HEK293 (cell line): ENCODE measurements around the gene UBAP2L.

ENCODE experiments used
- AEBP2 ChIP-seq: fragments of 450-650 bp; formaldehyde crosslinking; IDR thresholded peaks from 2 replicates; pipeline ENCODE4 v1.5.1; 2016; ENCODE audit warnings: missing biosample characterization, missing genetic modification characterization, borderline replicate concordance
- KLF9 ChIP-seq: fragments of 450-650 bp; formaldehyde crosslinking; IDR thresholded peaks from 2 replicates; pipeline ENCODE4 v1.5.1; 2016; ENCODE audit warnings: missing biosample characterization, missing genetic modification characterization, low read depth
- PBX3 ChIP-seq: sonication (generic); formaldehyde crosslinking; IDR thresholded peaks from 2 replicates; pipeline ENCODE4 v1.8.1; 2022; ENCODE audit warnings: mild to moderate bottlenecking, moderate library complexity, missing genetic modification reagents
- PRDM1 ChIP-seq: fragments of 450-650 bp; formaldehyde crosslinking; IDR thresholded peaks from 2 replicates; pipeline ENCODE4; 2016; ENCODE audit warnings: missing biosample characterization, missing genetic modification characterization
- SCRT1 ChIP-seq: fragments of 450-650 bp; formaldehyde crosslinking; IDR thresholded peaks from 2 replicates; pipeline ENCODE4 v1.5.1; 2016; ENCODE audit warnings: missing biosample characterization, missing genetic modification characterization, borderline replicate concordance
- SP3 ChIP-seq: fragments of 450-650 bp; formaldehyde crosslinking; IDR thresholded peaks from 2 replicates; pipeline ENCODE4 v1.5.1; 2016; ENCODE audit warnings: missing biosample characterization, missing genetic modification characterization
- WT1 ChIP-seq: fragments of 450-650 bp; formaldehyde crosslinking; IDR thresholded peaks from 2 replicates; pipeline ENCODE4 v1.5.1; 2016; ENCODE audit warnings: missing biosample characterization, missing genetic modification characterization
- ZBTB7A ChIP-seq: fragments of 450-650 bp; formaldehyde crosslinking; IDR thresholded peaks from 2 replicates; pipeline ENCODE4 v1.5.1; 2016; ENCODE audit warnings: low read depth, missing biosample characterization, missing genetic modification characterization
- ZNF114 ChIP-seq: fragments of 450-650 bp; formaldehyde crosslinking; IDR thresholded peaks from 2 replicates; pipeline ENCODE4 v1.5.0; 2017; ENCODE audit warnings: missing biosample characterization, missing genetic modification characterization
- ZNF140 ChIP-seq: fragments of 450-650 bp; formaldehyde crosslinking; IDR thresholded peaks from 2 replicates; pipeline ENCODE4 v1.5.1; 2016; ENCODE audit warnings: missing biosample characterization, missing genetic modification characterization
- ZNF175 ChIP-seq: fragments of 450-650 bp; formaldehyde crosslinking; IDR thresholded peaks from 2 replicates; pipeline ENCODE4 v1.5.1; 2016; ENCODE audit warnings: missing biosample characterization, missing genetic modification characterization
- ZNF280D ChIP-seq: fragments of 450-650 bp; formaldehyde crosslinking; IDR thresholded peaks from 2 replicates; pipeline ENCODE4 v1.5.1; 2016; ENCODE audit warnings: missing biosample characterization, missing genetic modification characterization
- ZNF292 ChIP-seq: fragments of 450-650 bp; formaldehyde crosslinking; IDR thresholded peaks from 2 replicates; pipeline ENCODE4 v1.5.1; 2016; ENCODE audit warnings: low read depth, missing biosample characterization, missing genetic modification characterization, borderline replicate concordance
- ZNF623 ChIP-seq: fragments of 450-650 bp; formaldehyde crosslinking; IDR thresholded peaks from 2 replicates; pipeline ENCODE4 v1.5.1; 2016; ENCODE audit warnings: missing biosample characterization, missing genetic modification characterization
- ZNF645 ChIP-seq: fragments of 450-650 bp; formaldehyde crosslinking; IDR thresholded peaks from 2 replicates; pipeline ENCODE4; 2016; ENCODE audit warnings: missing biosample characterization, missing genetic modification characterization
- ZNF677 ChIP-seq: fragments of 450-650 bp; IDR thresholded peaks from 2 replicates; pipeline ENCODE4 v1.5.0; 2018; ENCODE audit warnings: missing biosample characterization, mild to moderate bottlenecking, missing genetic modification characterization, moderate library complexity
- ZNF843 ChIP-seq: fragments of 450-650 bp; formaldehyde crosslinking; IDR thresholded peaks from 2 replicates; pipeline ENCODE4 v1.5.1; 2016; ENCODE audit warnings: missing biosample characterization, missing genetic modification characterization
- ZSCAN16 ChIP-seq: fragments of 450-650 bp; formaldehyde crosslinking; IDR thresholded peaks from 2 replicates; pipeline ENCODE4 v1.5.1; 2016; ENCODE audit warnings: missing biosample characterization, missing genetic modification characterization
- TF ChIP-seq, protein P1 (sequence below): fragments of 450-650 bp; formaldehyde crosslinking; IDR thresholded peaks from 2 replicates; pipeline ENCODE4 v1.5.1; 2016; ENCODE audit warnings: missing biosample characterization, missing genetic modification characterization, borderline replicate concordance
- TF ChIP-seq, protein P2 (sequence below): fragments of 450-650 bp; formaldehyde crosslinking; IDR thresholded peaks from 2 replicates; pipeline ENCODE4 v1.5.1; 2016; ENCODE audit warnings: missing biosample characterization, missing genetic modification characterization

Gene UBAP2L

GRCh38 chr1:154272217-154272998 is 51.7 kb downstream of the UBAP2L start, which contains the start of gene HAX1 (continued):
- TF ChIP-seq PBX3 (CRISPR knock-in tag) (peak; percentile 44; the same call in 1 of the 2 replicates), SCRT1 (tag by site-specific recombination) (no peak), ZSCAN16 (tag by site-specific recombination) (no peak), ZNF677 (no peak), AEBP2 (no peak), PRDM1 (tag by site-specific recombination) (peak; percentile 83), ZNF175 (tag by site-specific recombination) (no peak), ZNF292 (tag by site-specific recombination) (no peak), ZNF140 (tag by site-specific recombination) (no peak), WT1 (tag by site-specific recombination) (no peak), SP3 (tag by site-specific recombination) (peak; percentile 93), ZNF645 (tag by site-specific recombination) (no peak), ZNF280D (no peak), ZBTB7A (tag by site-specific recombination) (0 out of 2 replicates have a peak, but pooled peaks have one; percentile 43), ZNF114 (tag by site-specific recombination) (no peak), ZNF623 (tag by site-specific recombination) (no peak), ZNF843 (tag by site-specific recombination) (0 out of 2 replicates have a peak, but pooled peaks have one; percentile 17), KLF9 (peak; percentile 91)
- TF ChIP-seq, protein P1, sequence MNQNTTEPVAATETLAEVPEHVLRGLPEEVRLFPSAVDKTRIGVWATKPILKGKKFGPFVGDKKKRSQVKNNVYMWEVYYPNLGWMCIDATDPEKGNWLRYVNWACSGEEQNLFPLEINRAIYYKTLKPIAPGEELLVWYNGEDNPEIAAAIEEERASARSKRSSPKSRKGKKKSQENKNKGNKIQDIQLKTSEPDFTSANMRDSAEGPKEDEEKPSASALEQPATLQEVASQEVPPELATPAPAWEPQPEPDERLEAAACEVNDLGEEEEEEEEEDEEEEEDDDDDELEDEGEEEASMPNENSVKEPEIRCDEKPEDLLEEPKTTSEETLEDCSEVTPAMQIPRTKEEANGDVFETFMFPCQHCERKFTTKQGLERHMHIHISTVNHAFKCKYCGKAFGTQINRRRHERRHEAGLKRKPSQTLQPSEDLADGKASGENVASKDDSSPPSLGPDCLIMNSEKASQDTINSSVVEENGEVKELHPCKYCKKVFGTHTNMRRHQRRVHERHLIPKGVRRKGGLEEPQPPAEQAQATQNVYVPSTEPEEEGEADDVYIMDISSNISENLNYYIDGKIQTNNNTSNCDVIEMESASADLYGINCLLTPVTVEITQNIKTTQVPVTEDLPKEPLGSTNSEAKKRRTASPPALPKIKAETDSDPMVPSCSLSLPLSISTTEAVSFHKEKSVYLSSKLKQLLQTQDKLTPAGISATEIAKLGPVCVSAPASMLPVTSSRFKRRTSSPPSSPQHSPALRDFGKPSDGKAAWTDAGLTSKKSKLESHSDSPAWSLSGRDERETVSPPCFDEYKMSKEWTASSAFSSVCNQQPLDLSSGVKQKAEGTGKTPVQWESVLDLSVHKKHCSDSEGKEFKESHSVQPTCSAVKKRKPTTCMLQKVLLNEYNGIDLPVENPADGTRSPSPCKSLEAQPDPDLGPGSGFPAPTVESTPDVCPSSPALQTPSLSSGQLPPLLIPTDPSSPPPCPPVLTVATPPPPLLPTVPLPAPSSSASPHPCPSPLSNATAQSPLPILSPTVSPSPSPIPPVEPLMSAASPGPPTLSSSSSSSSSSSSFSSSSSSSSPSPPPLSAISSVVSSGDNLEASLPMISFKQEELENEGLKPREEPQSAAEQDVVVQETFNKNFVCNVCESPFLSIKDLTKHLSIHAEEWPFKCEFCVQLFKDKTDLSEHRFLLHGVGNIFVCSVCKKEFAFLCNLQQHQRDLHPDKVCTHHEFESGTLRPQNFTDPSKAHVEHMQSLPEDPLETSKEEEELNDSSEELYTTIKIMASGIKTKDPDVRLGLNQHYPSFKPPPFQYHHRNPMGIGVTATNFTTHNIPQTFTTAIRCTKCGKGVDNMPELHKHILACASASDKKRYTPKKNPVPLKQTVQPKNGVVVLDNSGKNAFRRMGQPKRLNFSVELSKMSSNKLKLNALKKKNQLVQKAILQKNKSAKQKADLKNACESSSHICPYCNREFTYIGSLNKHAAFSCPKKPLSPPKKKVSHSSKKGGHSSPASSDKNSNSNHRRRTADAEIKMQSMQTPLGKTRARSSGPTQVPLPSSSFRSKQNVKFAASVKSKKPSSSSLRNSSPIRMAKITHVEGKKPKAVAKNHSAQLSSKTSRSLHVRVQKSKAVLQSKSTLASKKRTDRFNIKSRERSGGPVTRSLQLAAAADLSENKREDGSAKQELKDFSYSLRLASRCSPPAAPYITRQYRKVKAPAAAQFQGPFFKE (tag by site-specific recombination) = no peak
- TF ChIP-seq, protein P2, sequence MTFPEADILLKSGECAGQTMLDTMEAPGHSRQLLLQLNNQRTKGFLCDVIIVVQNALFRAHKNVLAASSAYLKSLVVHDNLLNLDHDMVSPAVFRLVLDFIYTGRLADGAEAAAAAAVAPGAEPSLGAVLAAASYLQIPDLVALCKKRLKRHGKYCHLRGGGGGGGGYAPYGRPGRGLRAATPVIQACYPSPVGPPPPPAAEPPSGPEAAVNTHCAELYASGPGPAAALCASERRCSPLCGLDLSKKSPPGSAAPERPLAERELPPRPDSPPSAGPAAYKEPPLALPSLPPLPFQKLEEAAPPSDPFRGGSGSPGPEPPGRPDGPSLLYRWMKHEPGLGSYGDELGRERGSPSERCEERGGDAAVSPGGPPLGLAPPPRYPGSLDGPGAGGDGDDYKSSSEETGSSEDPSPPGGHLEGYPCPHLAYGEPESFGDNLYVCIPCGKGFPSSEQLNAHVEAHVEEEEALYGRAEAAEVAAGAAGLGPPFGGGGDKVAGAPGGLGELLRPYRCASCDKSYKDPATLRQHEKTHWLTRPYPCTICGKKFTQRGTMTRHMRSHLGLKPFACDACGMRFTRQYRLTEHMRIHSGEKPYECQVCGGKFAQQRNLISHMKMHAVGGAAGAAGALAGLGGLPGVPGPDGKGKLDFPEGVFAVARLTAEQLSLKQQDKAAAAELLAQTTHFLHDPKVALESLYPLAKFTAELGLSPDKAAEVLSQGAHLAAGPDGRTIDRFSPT = no peak
